T-cell (primary cell): ENCODE results near the gene CCS. TPM values are rescaled to one million over a fixed set of nuclear protein-coding genes. Genes with fewer than 3 reads are reported as not detected.
A peak's percentile ranks its signal among the peaks of the same experiment; 100 is the strongest.

Experiments
- ATAC-seq, 4 experiments: fragments of 200-7000 bp in 3 of 4; fragments of 150-1000 bp in 1 of 4; cut with Tn5 transposase; replicated peaks in 1 of 4; 1 replicate in 3 of 4; 2 replicates in 1 of 4; pipeline ENCODE4 v1.10.0; 2021; ENCODE audit warnings: moderate library complexity in 3 of 4, mild to moderate bottlenecking in 2 of 4, moderate number of reproducible peaks in 1 of 4
- CTCF ChIA-PET, 2 donors: fragments of 300-600 bp; sonication (Branson Sonifier 250); formaldehyde crosslinking; loops; one replicate each; lab custom pipeline; 2022; ENCODE audit warnings: antibody characterized with exemption in 2 of 2; lab: Charles Lee
- POLR2A ChIA-PET, 2 donors: fragments of 300-600 bp; sonication (Branson Sonifier 250); formaldehyde crosslinking; loops; one replicate each; lab custom pipeline; 2022; ENCODE audit warnings: antibody characterized with exemption in 2 of 2; lab: Charles Lee
- DNase-seq, 35 experiments: peaks; one replicate each; pipeline versions ENCODE4 v3.0.0 to v3.0.0-alpha.2; 2013 to 2023
- H3K27ac ChIP-seq: one replicate; pipeline ENCODE4 v1.5.1; 2013; ENCODE audit warnings: low read length
- H3K27me3 ChIP-seq, 2 experiments: replicated peaks in 1 of 2; 1 replicate in 1 of 2; 2 replicates in 1 of 2; pipeline versions ENCODE4 v1.6.1 to v1.7.0; 2013; ENCODE audit warnings: low read length in 1 of 2, mixed read lengths in 1 of 2; ENCODE audit not compliant: control insufficient read depth in 2 of 2, insufficient read depth in 2 of 2; ENCODE audit errors: extremely low read depth in 1 of 2
- H3K36me3 ChIP-seq, 2 donors: 1 replicate in 1 of 2; 2 replicates in 1 of 2; pipeline versions ENCODE4 v1.6.1 to v1.7.0; 2013; ENCODE audit warnings: low read length in 1 of 2; ENCODE audit not compliant: control insufficient read depth in 2 of 2, insufficient read depth in 1 of 2; ENCODE audit errors: extremely low read depth in 1 of 2
- H3K4me1 ChIP-seq, 2 experiments: 1 replicate in 1 of 2; 2 replicates in 1 of 2; pipeline versions ENCODE4 v1.6.1 to v1.7.0; 2013; ENCODE audit warnings: low read length in 2 of 2, mixed read lengths in 1 of 2; ENCODE audit not compliant: insufficient read depth in 2 of 2, control insufficient read depth in 1 of 2; ENCODE audit errors: extremely low read depth in 1 of 2
- H3K4me3 ChIP-seq, 2 donors: 1 replicate in 1 of 2; 2 replicates in 1 of 2; pipeline versions ENCODE4 v1.5.1 to v1.7.0; 2013; ENCODE audit warnings: mild to moderate bottlenecking in 2 of 2, low read length in 1 of 2, moderate library complexity in 1 of 2; ENCODE audit not compliant: control insufficient read depth in 1 of 2; ENCODE audit errors: extremely low read depth in 1 of 2
- H3K9me3 ChIP-seq: 2 replicates; pipeline ENCODE4 v1.7.0; 2013
- H3K27ac Mint-ChIP-seq, 2 donors: one replicate each; pipeline ENCODE4 v1.8.0; 2020 to 2021; ENCODE audit warnings: mild to moderate bottlenecking in 2 of 2, mixed read lengths in 2 of 2
- H3K27me3 Mint-ChIP-seq, 2 donors: one replicate each; pipeline ENCODE4 v1.8.0; 2021 to 2022; ENCODE audit warnings: mixed read lengths in 2 of 2
- H3K36me3 Mint-ChIP-seq: one replicate; pipeline ENCODE4 v1.8.0; 2021; ENCODE audit warnings: mixed read lengths
- H3K4me1 Mint-ChIP-seq, 3 donors: one replicate each; pipeline ENCODE4 v1.8.0; 2020 to 2022; ENCODE audit warnings: mixed read lengths in 3 of 3, mild to moderate bottlenecking in 1 of 3
- H3K4me3 Mint-ChIP-seq, 3 donors: one replicate each; pipeline ENCODE4 v1.8.0; 2020 to 2022; ENCODE audit warnings: mild to moderate bottlenecking in 3 of 3, mixed read lengths in 3 of 3, moderate library complexity in 3 of 3
- H3K9me3 Mint-ChIP-seq, 3 donors: one replicate each; pipeline ENCODE4 v1.8.0; 2020 to 2022; ENCODE audit warnings: mixed read lengths in 3 of 3
- WGBS: methylation state at CpG from one replicate; pipeline ENCODE4 v1.1.5; 2013; ENCODE audit warnings: missing lambda C conversion rate; ENCODE audit not compliant: insufficient coverage; 5-methylcytosine and 5-hydroxymethylcytosine counted together
- total RNA-seq, 35 experiments: library from RNA in 6 of 35; stranded (reverse) in 6 of 35; fragments of 120-200 nt in 1 of 35; gene quantifications; one replicate each; pipeline versions ENCODE4 v1.2.1 to v1.2.4 and lab custom pipeline; 2013 to 2026

CCS gene
- total RNA-seq, 5 donors from 2014 or later (not counting 1 experiment from before 2014, with no cell fraction given) = 32.3 to 69.5 (median 58.3) TPM

DNA sequence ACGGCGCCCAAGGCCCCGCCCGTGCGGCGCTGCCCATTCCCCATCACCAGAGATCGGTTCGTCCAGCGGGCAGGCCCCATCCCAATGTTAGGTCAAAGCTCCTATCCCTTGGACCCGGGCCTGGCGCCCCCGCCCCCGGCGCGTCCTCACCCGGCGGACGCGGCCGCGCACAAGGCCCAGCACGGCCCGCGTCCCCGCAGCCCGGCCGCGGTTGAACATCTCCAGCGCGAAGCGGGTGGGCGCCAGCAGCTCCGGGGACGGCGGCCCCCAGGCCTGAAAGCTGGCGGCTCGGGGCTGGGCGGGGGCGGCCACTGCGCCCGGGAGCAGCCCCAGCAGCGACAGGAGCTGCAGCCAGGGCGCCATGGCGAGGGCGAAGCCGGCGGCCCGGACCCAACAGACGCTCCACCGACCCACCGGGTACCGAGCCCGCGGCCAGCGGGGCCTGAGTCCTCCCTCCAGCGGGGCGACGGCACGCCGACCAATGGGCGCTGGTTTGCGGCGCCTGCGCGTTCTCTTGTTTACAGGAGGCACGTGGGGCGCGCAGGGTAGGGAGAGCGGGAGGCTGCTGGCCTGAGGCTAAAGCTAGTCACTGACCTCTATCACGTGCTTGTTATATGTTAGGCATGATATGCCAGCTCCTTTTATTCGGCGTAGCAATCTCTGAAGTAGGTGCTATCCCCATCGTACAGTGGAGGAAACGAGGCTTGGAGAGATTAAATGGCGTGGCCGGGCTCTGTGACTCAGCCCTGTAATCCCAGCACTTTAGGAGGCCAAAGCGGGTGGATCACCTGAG is 24.7 kb upstream of the CCS start, which contains the start of gene CTSF:
Gene CTSF, minus strand, starts transcription at position 483 of the 793 bp plus-strand sequence. Its CDS starts 120 bp downstream, at position 363.
- Mint-ChIP-seq H3K9me3 (no peaks in the 10 kb centered on the region), H3K27ac (peak within 1 kb of the TSS; percentile 82), H3K27me3 (peaks cover 3 to 5% of the 10 kb centered on the region in 2 donors), H3K36me3 (peaks cover 4% of the 10 kb centered on the region), H3K4me3 (peak within 1 kb of the TSS; percentile 74 to 80 (median 77)), H3K4me1 (peaks cover 11 to 16% (median 14%) of the 10 kb centered on the region in 3 donors)
- Histone ChIP-seq H3K27me3 (peaks cover 0 to 9% of the 10 kb centered on the region in 2 experiments), H3K4me1 (peaks cover 0 to 14% of the 10 kb centered on the region in 2 experiments), H3K36me3 (no peaks in the 10 kb centered on the region), H3K9me3 (no peaks in the 10 kb centered on the region), H3K4me3 (peak within 1 kb of the TSS; percentile 42 to 67), H3K27ac (no peak within 1 kb of the TSS)
- ChIA-PET CTCF (interaction anchor here in 1 of 2 donors (1.0 to 1.4 kb wide), 3 partner anchors 22 to 110 kb away, joined by 3 to 7 read pairs (median 4); partner anchors contain the start of genes ACTN3, CCDC87, CCS and RBM4B), POLR2A (interaction anchor here in 1 of 2 donors (0.5 kb wide), 1 partner anchor 12 kb away, joined by 4 read pairs; no protein-coding TSS in a partner anchor)
- DNase-seq (peak; percentile 22 to 81 (median 59)), ATAC-seq (peak; percentile 89 to 99 (median 96))
- WGBS = 8% methylated on average over 72 of the region's 77 CpGs

DNA sequence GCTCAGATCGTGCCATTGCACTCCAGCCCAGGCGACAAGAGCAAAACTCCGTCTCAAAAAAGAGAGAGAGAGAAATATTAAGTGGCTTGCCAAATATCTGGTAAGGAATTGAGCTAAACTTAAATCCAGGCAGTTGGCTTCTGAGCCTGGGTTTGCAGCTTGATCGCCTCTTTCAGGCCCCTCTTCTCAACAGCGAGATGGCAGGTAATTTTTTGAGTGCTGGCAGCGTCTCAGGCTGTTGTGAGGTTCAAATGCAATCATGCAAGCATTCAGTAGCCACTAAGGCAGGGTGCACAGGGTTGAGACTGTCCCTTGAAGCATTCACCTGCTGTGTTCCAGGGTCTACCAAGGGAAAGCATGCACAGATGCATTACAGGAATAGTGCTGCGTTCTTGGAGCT is 23.9 kb upstream of the CCS start:
- H3K9me3 ChIP-seq = no peaks in the 10 kb centered on the region
- H3K4me1 ChIP-seq = peaks cover 0 to 14% of the 10 kb centered on the region in 2 experiments
- H3K27ac ChIP-seq = no peak overlapping the region
- H3K27me3 ChIP-seq = peaks cover 0 to 9% of the 10 kb centered on the region in 2 experiments
- ChIA-PET POLR2A (interaction anchor here in 1 of 2 donors (0.7 kb wide), 1 partner anchor 37 kb away, joined by 4 read pairs; no protein-coding TSS in a partner anchor), CTCF (interaction anchor here in 1 of 2 donors (1.1 to 1.4 kb wide), 3 partner anchors 24 to 109 kb away, joined by 3 to 7 read pairs (median 4); partner anchors contain the start of genes CCDC87, CCS and RBM4B)
- H3K9me3 Mint-ChIP-seq = no peaks in the 10 kb centered on the region
- H3K27me3 Mint-ChIP-seq = peaks cover 7 to 10% of the 10 kb centered on the region in 2 donors
- peak overlapping the region in 2 of 3 donors; percentile 74 to 77 for H3K4me3 Mint-ChIP-seq
- DNase-seq (no peak), ATAC-seq (no peak)
- no peak overlapping the region for H3K4me3 ChIP-seq
- no peaks in the 10 kb centered on the region for H3K36me3 ChIP-seq
- 70% methylated on average over 6 of the region's 7 CpGs for WGBS
- H3K4me1 Mint-ChIP-seq = peaks cover 11 to 16% (median 14%) of the 10 kb centered on the region in 3 donors
- H3K36me3 Mint-ChIP-seq = peaks cover 4% of the 10 kb centered on the region
- H3K27ac Mint-ChIP-seq = peak overlapping the region in 1 of 2 donors; percentile 82

DNA sequence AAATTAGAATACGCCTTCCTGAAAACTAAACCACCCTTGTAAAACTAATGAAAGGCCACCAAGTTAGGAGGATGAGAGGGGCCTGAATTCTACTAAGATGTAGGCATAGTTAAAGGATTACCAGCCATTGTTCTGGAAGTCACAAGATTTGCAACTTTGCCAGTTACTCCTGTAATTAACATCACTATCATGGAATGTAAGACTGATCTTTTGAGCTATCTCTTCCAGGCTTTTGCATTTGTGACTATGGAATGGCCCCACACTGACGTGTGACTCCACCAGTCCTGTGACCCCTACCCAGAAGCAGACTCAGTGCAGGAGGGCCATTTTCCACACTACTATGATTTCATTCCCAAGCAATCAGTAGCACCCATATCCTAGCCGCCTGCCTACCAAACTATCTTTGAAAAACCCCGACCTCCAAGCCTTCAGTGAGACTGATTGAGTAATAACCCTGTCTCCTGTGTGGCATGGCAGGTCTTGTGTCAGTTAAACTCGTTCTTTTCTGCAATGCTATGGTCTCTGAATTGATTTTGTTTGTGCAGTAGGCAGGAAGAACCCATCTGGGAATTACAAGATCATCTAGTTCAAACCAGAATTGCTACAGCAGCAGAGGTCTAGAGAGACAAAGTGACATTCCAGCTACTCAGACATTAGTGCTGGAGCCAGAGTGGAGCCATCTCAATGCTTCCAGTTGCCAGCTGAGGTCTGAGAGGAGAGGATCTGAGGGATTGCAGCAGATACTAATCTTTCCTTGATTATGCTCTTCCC is 22.7 kb upstream of the CCS start:
- H3K36me3 Mint-ChIP-seq = peaks cover 4% of the 10 kb centered on the region
- H3K4me1 ChIP-seq = peaks cover 0 to 14% of the 10 kb centered on the region in 2 experiments
- WGBS = 62% methylated on average over 2 of the region's 5 CpGs
- H3K27me3 Mint-ChIP-seq = peaks cover 7 to 15% of the 10 kb centered on the region in 2 donors
- no peak for DNase-seq
- H3K27ac Mint-ChIP-seq = no peak overlapping the region
- peaks cover 11 to 16% (median 14%) of the 10 kb centered on the region in 3 donors for H3K4me1 Mint-ChIP-seq
- ChIA-PET CTCF (interaction anchor here in 1 of 2 donors (1.1 kb wide), 1 partner anchor 103 kb away, joined by 3 read pairs; no protein-coding TSS in a partner anchor), POLR2A (interaction anchor here in 1 of 2 donors (0.6 to 0.7 kb wide), 2 partner anchors 37 to 1637 kb away, joined by 3 to 5 read pairs; no protein-coding TSS in a partner anchor)
- peak overlapping the region in 2 of 3 donors; percentile 16 to 31 for H3K4me3 Mint-ChIP-seq
- H3K27ac ChIP-seq = no peak overlapping the region
- H3K36me3 ChIP-seq = no peaks in the 10 kb centered on the region
- no peak overlapping the region for H3K4me3 ChIP-seq
- ATAC-seq = no peak
- H3K9me3 ChIP-seq = no peaks in the 10 kb centered on the region
- H3K27me3 ChIP-seq = peaks cover 0 to 9% of the 10 kb centered on the region in 2 experiments
- H3K9me3 Mint-ChIP-seq = no peaks in the 10 kb centered on the region

DNA sequence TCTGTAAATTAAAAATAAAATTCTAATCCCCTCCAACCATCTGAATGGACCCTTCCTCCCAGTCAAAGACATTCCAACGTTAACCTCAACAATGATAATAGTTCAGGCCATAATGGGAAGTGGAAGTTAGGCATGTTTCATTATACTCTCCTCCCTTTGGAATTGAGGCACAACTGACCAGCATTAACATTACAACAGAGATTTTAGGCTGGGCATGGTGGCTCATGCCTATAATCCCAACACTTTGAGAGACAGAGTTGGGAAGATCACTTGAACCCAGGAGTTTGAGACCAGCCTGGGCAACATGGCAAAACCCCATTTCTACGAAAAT is 22.2 kb upstream of the CCS start:
- H3K9me3 ChIP-seq = no peaks in the 10 kb centered on the region
- H3K27me3 ChIP-seq = peaks cover 0 to 11% of the 10 kb centered on the region in 2 experiments
- Mint-ChIP-seq H3K4me1 (peaks cover 11 to 16% (median 14%) of the 10 kb centered on the region in 3 donors), H3K36me3 (peaks cover 4% of the 10 kb centered on the region), H3K9me3 (no peaks in the 10 kb centered on the region), H3K27me3 (peaks cover 7 to 20% of the 10 kb centered on the region in 2 donors), H3K27ac (no peak overlapping the region), H3K4me3 (no peak overlapping the region)
- H3K36me3 ChIP-seq = no peaks in the 10 kb centered on the region
- DNase-seq (no peak), ATAC-seq (no peak)
- CTCF ChIA-PET = no interaction called here
- WGBS = 100% methylated on average over 1 of the region's 2 CpGs
- no peak overlapping the region for H3K4me3 ChIP-seq
- POLR2A ChIA-PET = no interaction called here
- peaks cover 0 to 14% of the 10 kb centered on the region in 2 experiments for H3K4me1 ChIP-seq
- no peak overlapping the region for H3K27ac ChIP-seq

DNA sequence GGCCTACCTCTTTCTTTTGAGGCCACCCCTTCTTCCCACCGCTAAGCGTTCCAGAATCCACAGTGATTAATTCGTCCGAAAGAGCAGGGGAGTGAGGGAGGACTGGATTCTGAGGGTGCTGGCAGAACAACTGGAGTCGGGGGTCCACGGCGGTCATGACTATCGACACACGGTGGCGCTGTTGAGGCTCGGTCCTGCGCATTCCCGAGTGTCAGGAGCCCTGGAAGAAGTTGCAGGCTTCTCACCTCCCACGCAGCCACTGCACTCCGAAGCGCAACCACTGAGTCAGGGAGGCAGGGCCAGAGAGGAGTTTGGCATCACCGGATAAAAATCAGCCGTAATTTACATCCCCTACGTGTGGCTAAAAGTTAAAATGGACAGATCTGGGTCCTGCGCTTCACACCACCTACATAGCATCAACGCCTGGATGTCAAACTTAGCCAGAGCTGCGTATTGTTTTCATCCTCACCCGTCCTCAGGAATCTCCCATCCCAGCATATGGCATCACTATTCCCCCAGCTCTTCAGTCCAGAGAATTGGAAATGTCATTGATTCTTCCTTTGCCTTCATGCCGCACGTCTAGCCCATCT is 13.9 kb upstream of the CCS start:
- no peaks in the 10 kb centered on the region for H3K36me3 ChIP-seq
- 20% methylated on average over 21 of the region's 25 CpGs for WGBS
- no peak overlapping the region for H3K4me3 Mint-ChIP-seq
- H3K4me3 ChIP-seq = no peak overlapping the region
- ChIA-PET POLR2A (no interaction called here), CTCF (interaction anchor here (0.8 to 3.5 kb wide), 5 partner anchors 13 to 170 kb away, joined by 3 to 22 read pairs (median 4); partner anchors contain the start of genes CCDC87 (in 1 of the 2) and RBM4B (in 1 of the 2))
- peaks cover 6 to 15% (median 10%) of the 10 kb centered on the region in 3 donors for H3K4me1 Mint-ChIP-seq
- H3K27ac ChIP-seq = no peak overlapping the region
- no peaks in the 10 kb centered on the region for H3K9me3 ChIP-seq
- peaks cover 0 to 14% of the 10 kb centered on the region in 2 experiments for H3K27me3 ChIP-seq
- peaks cover 0 to 10% (median 0%) of the 10 kb centered on the region in 3 donors for H3K9me3 Mint-ChIP-seq
- peak; percentile 64 to 81 (median 76) for ATAC-seq
- DNase-seq = peak; percentile 31 to 88 (median 65)
- peaks cover 0 to 7% of the 10 kb centered on the region in 2 experiments for H3K4me1 ChIP-seq
- peaks cover 5 to 16% of the 10 kb centered on the region in 2 donors for H3K27me3 Mint-ChIP-seq
- no peaks in the 10 kb centered on the region for H3K36me3 Mint-ChIP-seq
- H3K27ac Mint-ChIP-seq = no peak overlapping the region
